GM23338 (cell line): ENCODE measurements around the gene C2. TPM values are rescaled to one million over a fixed set of nuclear protein-coding genes. Genes with fewer than 3 reads are reported as not detected.

Experiments used
- ATAC-seq: fragments of 200-7000 bp; cut with Tn5 transposase; 3 replicates; pipeline ENCODE4 v1.9.1; 2020
- DNase-seq: peaks from one replicate; pipeline ENCODE4 v3.0.0-alpha.2; 2015; ENCODE audit warnings: low spot score
- H2AFZ ChIP-seq: fragments of 200-600 bp; sonication (generic); 2 replicates; pipeline ENCODE4 v1.8.0; 2016; ENCODE audit warnings: antibody characterized with exemption, mild to moderate bottlenecking, moderate library complexity
- H3F3A ChIP-seq: fragments of 200-600 bp; sonication (generic); replicated peaks from 2 replicates; pipeline ENCODE4 v1.8.0; 2017; ENCODE audit warnings: antibody characterized with exemption, mixed run types, low read depth
- H3K27ac ChIP-seq: fragments of 200-600 bp; sonication (generic); 2 replicates; pipeline ENCODE4 v1.6.1; 2016; ENCODE audit warnings: low read depth
- H3K27me3 ChIP-seq: fragments of 200-600 bp; sonication (generic); 2 replicates; pipeline ENCODE4 v1.8.0; 2016; ENCODE audit warnings: mild to moderate bottlenecking, mixed run types, moderate library complexity; ENCODE audit not compliant: insufficient read depth
- H3K36me3 ChIP-seq: fragments of 200-600 bp; sonication (generic); 2 replicates; pipeline ENCODE4 v1.8.0; 2016; ENCODE audit warnings: mild to moderate bottlenecking; ENCODE audit not compliant: insufficient read depth
- H3K4me1 ChIP-seq: fragments of 200-600 bp; sonication (generic); 2 replicates; pipeline ENCODE4 v1.8.0; 2016; ENCODE audit warnings: mild to moderate bottlenecking, moderate library complexity; ENCODE audit not compliant: insufficient read depth
- H3K4me2 ChIP-seq: fragments of 200-600 bp; sonication (generic); 2 replicates; pipeline ENCODE4 v1.7.1; 2017; ENCODE audit warnings: mixed run types
- H3K4me3 ChIP-seq: fragments of 200-600 bp; sonication (generic); 2 replicates; pipeline ENCODE4 v1.6.1; 2016; ENCODE audit warnings: mixed run types
- H3K79me2 ChIP-seq: fragments of 200-600 bp; sonication (generic); replicated peaks from 2 replicates; pipeline ENCODE4 v1.8.0; 2017; ENCODE audit warnings: mild to moderate bottlenecking; ENCODE audit not compliant: insufficient read depth
- H3K9me2 ChIP-seq: fragments of 200-600 bp; sonication (generic); 2 replicates; pipeline ENCODE4 v1.8.0; 2017; ENCODE audit not compliant: insufficient read depth
- H4K20me1 ChIP-seq: fragments of 200-600 bp; sonication (generic); replicated peaks from 2 replicates; pipeline ENCODE4 v1.8.0; 2017; ENCODE audit warnings: mild to moderate bottlenecking; ENCODE audit not compliant: insufficient read depth
- H3K27ac Mint-ChIP-seq: 2 replicates; pipeline ENCODE4 v1.8.0; 2020; ENCODE audit warnings: inconsistent platforms, mild to moderate bottlenecking, moderate library complexity, mixed read lengths
- H3K27me3 Mint-ChIP-seq: 3 replicates; pipeline ENCODE4 v1.8.0; 2022; ENCODE audit warnings: low read depth, mild to moderate bottlenecking, moderate library complexity, mixed read lengths, inconsistent platforms; ENCODE audit not compliant: insufficient read depth, poor library complexity
- H3K36me3 Mint-ChIP-seq: 3 replicates; pipeline ENCODE4 v1.8.0; 2021; ENCODE audit warnings: low read depth, mild to moderate bottlenecking, inconsistent platforms, moderate library complexity, mixed read lengths
- H3K4me1 Mint-ChIP-seq: 3 replicates; pipeline ENCODE4 v1.8.0; 2020; ENCODE audit warnings: mild to moderate bottlenecking, inconsistent platforms, mixed read lengths
- H3K4me3 Mint-ChIP-seq: 3 replicates; pipeline ENCODE4 v1.8.0; 2021; ENCODE audit warnings: moderate library complexity, mild to moderate bottlenecking, inconsistent platforms, mixed read lengths
- H3K9me3 Mint-ChIP-seq: 3 replicates; pipeline ENCODE4 v1.8.0; 2020; ENCODE audit warnings: moderate library complexity, mild to moderate bottlenecking, inconsistent platforms, mixed read lengths
- CREB1 ChIP-seq: fragments of 250-450 bp; sonication (Bioruptor Pico); IDR thresholded peaks from 2 replicates; pipeline ENCODE4 v1.5.0; 2020; ENCODE audit warnings: low read depth, mild to moderate bottlenecking, moderate library complexity
- CTCF ChIP-seq, 2 experiments: fragments of 200-600 bp in 1 of 2; sonication (generic) in 1 of 2; conservative IDR thresholded peaks; 2 replicates each; pipeline versions ENCODE4 v1.5.1 to v1.6.1; 2016 to 2017; ENCODE audit warnings: antibody characterized with exemption in 2 of 2, low read depth in 2 of 2, mild to moderate bottlenecking in 2 of 2, moderate library complexity in 1 of 2
- EZH2 ChIP-seq: fragments of 200-600 bp; sonication (generic); IDR thresholded peaks from one replicate; pipeline ENCODE4 v1.8.0; 2017; ENCODE audit warnings: antibody characterized with exemption, mild to moderate bottlenecking, low read depth; ENCODE audit not compliant: unreplicated experiment
- EZH2phosphoT487 ChIP-seq: fragments of 200-600 bp; sonication (generic); IDR thresholded peaks from one replicate; pipeline ENCODE4 v1.8.1; 2018; ENCODE audit warnings: antibody characterized with exemption; ENCODE audit not compliant: unreplicated experiment
- JUNB ChIP-seq: IDR thresholded peaks from one replicate; pipeline ENCODE4 v1.6.1; 2016; ENCODE audit warnings: antibody characterized with exemption; ENCODE audit not compliant: unreplicated experiment
- NANOG ChIP-seq: IDR thresholded peaks from 2 replicates; pipeline ENCODE4 v1.6.1; 2016; ENCODE audit warnings: antibody characterized with exemption, borderline replicate concordance
- POLR2AphosphoS5 ChIP-seq: IDR thresholded peaks from 2 replicates; pipeline ENCODE4 v1.6.1; 2016; ENCODE audit warnings: antibody characterized with exemption, low read depth
- REST ChIP-seq: IDR thresholded peaks from one replicate; pipeline ENCODE4 v1.6.1; 2018; ENCODE audit warnings: antibody characterized with exemption; ENCODE audit not compliant: unreplicated experiment
- STAT1 ChIP-seq: IDR thresholded peaks from one replicate; pipeline ENCODE4 v1.6.1; 2016; ENCODE audit warnings: antibody characterized with exemption; ENCODE audit not compliant: unreplicated experiment
- ZNF114 ChIP-seq: fragments of 250-450 bp; sonication (Bioruptor Pico); IDR thresholded peaks from 2 replicates; pipeline ENCODE4 v1.5.0; 2020; ENCODE audit warnings: mild to moderate bottlenecking, moderate library complexity
- ZNF331 ChIP-seq: fragments of 250-450 bp; sonication (Bioruptor Pico); IDR thresholded peaks from 2 replicates; pipeline ENCODE4 v1.5.0; 2020; ENCODE audit warnings: low read depth, mild to moderate bottlenecking, moderate library complexity
- ZNF462 ChIP-seq: fragments of 250-450 bp; sonication (Bioruptor Pico); IDR thresholded peaks from 2 replicates; pipeline ENCODE4 v1.5.0; 2020; ENCODE audit warnings: mild to moderate bottlenecking, moderate library complexity
- polyA plus RNA-seq: library from polyadenylated mRNA; unstranded; fragments of >200 nt; fragmentation: Nextera tagmentation; extraction: Ambion mirVana; gene quantifications from 2 replicates; pipeline ENCODE4 v1.2.1, GENCODE V29; 2016
- total RNA-seq: library from RNA; depleted of rRNA; stranded (reverse); fragments of >200 nt; shearing (Covaris generic); gene quantifications from 2 replicates; pipeline ENCODE4 v1.2.3, GENCODE V29; 2014
- TF ChIP-seq, protein P1 (sequence below): IDR thresholded peaks from 2 replicates; pipeline ENCODE4 v1.6.1; 2016; ENCODE audit warnings: antibody characterized with exemption

C2 gene
- total and polyA plus RNA-seq, 2 experiments from 2014 or later: 0.16 to 1.7 TPM

DNA sequence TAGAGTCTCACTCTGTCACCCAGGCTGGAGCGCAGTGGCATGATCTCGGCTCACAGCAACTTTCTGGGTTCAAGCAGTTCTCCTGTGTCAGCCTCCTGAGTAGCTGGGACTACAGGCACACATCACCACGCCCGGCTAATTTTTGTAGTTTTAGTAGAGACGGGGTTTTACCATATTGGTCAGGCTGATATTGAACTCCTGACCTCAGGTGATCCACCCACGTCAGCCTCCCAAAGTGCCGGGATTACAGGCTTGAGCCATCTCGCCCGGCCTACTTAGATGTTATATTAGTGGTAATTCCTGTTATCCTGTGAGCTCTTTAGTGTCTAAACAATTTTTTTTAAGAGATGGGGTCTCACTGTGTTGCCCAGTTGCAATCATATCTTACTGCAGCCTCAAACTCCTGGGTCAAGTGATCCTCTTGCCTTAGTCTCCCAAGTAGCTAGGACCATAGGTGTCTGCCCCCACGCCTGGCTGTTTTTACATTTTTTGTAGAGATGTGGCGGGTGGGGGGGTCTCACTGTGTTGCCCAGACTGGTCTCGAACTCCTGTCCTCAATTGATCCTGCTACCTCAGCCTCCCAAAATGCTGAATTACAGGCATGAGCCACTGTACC, 50.4 kb downstream of the C2 start:
- TF ChIP-seq EZH2 (no peak), REST (no peak), EZH2phosphoT487 (no peak), POLR2AphosphoS5 (no peak), ZNF114 (CRISPR knock-in tag) (no peak), JUNB (no peak), ZNF331 (CRISPR knock-in tag) (no peak), CTCF (conservative IDR thresholded peaks at IDR 0.05; ENCODE audit: low read depth in 2 of 2) (no peak), STAT1 (no peak), NANOG (no peak), ZNF462 (CRISPR knock-in tag) (no peak), CREB1 (CRISPR knock-in tag) (no peak)
- TF ChIP-seq, protein P1, sequence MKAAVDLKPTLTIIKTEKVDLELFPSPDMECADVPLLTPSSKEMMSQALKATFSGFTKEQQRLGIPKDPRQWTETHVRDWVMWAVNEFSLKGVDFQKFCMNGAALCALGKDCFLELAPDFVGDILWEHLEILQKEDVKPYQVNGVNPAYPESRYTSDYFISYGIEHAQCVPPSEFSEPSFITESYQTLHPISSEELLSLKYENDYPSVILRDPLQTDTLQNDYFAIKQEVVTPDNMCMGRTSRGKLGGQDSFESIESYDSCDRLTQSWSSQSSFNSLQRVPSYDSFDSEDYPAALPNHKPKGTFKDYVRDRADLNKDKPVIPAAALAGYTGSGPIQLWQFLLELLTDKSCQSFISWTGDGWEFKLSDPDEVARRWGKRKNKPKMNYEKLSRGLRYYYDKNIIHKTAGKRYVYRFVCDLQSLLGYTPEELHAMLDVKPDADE: no peak
- Histone ChIP-seq H3K27ac (no peak overlapping the region), H3K4me2 (no peak overlapping the region), H3F3A (peaks cover 4% of the 10 kb centered on the region), H4K20me1 (no peaks in the 10 kb centered on the region; the same call in 1 of the 2 replicates), H3K79me2 (peaks cover 7% of the 10 kb centered on the region), H3K4me1 (peaks cover 3% of the 10 kb centered on the region), H3K36me3 (no peaks in the 10 kb centered on the region), H2AFZ (no peak overlapping the region), H3K27me3 (no peaks in the 10 kb centered on the region), H3K4me3 (no peak overlapping the region), H3K9me2 (no peaks in the 10 kb centered on the region)
- ATAC-seq: no peak
- no peak overlapping the region for H3K4me3 Mint-ChIP-seq
- H3K36me3 Mint-ChIP-seq: peaks cover 39% of the 10 kb centered on the region; the same call in 2 of the 3 replicates
- peaks cover 5% of the 10 kb centered on the region for H3K4me1 Mint-ChIP-seq
- H3K9me3 Mint-ChIP-seq: peaks cover 35% of the 10 kb centered on the region
- H3K27ac Mint-ChIP-seq: no peak overlapping the region
- H3K27me3 Mint-ChIP-seq: peaks cover 2% of the 10 kb centered on the region
- no peak for DNase-seq
